ENCODE data around the gene DNAAF2. TPM values are rescaled to one million over a fixed set of nuclear protein-coding genes. Genes with fewer than 3 reads are reported as not detected.

The DNAAF2 gene
- total and polyA plus RNA-seq, 4 donors = 4.4 to 12.3 (median 9.9) TPM

DNA sequence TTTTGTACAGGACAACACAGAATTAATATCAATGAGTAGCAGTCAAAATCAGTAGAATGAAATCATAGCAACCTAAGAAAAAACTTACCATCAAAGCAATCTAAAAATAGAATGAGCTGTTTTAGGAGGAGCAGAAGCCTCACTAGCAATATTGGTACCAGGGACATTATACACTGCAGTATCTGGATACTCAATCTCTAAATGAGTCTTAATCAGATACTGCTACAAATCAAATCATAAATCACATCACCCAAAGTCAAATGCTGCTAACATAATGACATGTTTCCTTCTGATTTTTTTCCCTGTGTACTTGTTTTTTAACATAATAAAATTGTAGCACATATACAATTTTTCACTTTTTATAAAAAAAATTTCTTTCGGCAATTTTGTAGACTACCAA, 56.9 kb downstream of the DNAAF2 start:
- TF ChIP-seq, protein P1, sequence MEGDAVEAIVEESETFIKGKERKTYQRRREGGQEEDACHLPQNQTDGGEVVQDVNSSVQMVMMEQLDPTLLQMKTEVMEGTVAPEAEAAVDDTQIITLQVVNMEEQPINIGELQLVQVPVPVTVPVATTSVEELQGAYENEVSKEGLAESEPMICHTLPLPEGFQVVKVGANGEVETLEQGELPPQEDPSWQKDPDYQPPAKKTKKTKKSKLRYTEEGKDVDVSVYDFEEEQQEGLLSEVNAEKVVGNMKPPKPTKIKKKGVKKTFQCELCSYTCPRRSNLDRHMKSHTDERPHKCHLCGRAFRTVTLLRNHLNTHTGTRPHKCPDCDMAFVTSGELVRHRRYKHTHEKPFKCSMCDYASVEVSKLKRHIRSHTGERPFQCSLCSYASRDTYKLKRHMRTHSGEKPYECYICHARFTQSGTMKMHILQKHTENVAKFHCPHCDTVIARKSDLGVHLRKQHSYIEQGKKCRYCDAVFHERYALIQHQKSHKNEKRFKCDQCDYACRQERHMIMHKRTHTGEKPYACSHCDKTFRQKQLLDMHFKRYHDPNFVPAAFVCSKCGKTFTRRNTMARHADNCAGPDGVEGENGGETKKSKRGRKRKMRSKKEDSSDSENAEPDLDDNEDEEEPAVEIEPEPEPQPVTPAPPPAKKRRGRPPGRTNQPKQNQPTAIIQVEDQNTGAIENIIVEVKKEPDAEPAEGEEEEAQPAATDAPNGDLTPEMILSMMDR (IDR thresholded peaks at IDR 0.05; ENCODE audit: control extremely low read depth, extremely low read depth) = no peak
- ATAC-seq (ENCODE audit: insufficient read depth, low FRiP score) (no peak), DNase-seq (no peak)
- no peaks in the 10 kb centered on the region for H3K9me3 ChIP-seq (ENCODE audit: control insufficient read depth in 4 of 4, insufficient read depth in 3 of 4, low read length in 3 of 4)
- H3K27ac ChIP-seq (ENCODE audit: low read depth in 1 of 2, low read length in 1 of 2) = no peak overlapping the region
- no peak overlapping the region for H3K4me3 ChIP-seq
- H3K36me3 ChIP-seq (ENCODE audit: control insufficient read depth in 4 of 4, insufficient read depth in 4 of 4, low read length in 4 of 4) = peaks cover 12 to 26% (median 16%) of the 10 kb centered on the region in 4 donors
- no peak overlapping the region for H3K9ac ChIP-seq (ENCODE audit: insufficient read depth in 1 of 2, low read length in 2 of 2)
- H3K4me1 ChIP-seq (ENCODE audit: control insufficient read depth in 5 of 5, insufficient read depth in 5 of 5, low read length in 5 of 5) = peaks cover 0 to 8% (median 0%) of the 10 kb centered on the region in 5 donors
- WGBS, 2 donors = 100% methylated on average over 1 of the region's 1 CpG
- H3K27me3 ChIP-seq (ENCODE audit: control insufficient read depth in 3 of 3, insufficient read depth in 3 of 3, low read length in 2 of 3) = no peaks in the 10 kb centered on the region

Small RNA genes lying within 50 kb of the gene (small RNA-seq; reads per million reads assigned to genes)
- gene AL139099.3 (ENCODE audit: low replicate concordance) (not detected), gene AL139099.4 (ENCODE audit: low replicate concordance) (not detected), gene RF00019 (ENCODE audit: low replicate concordance) (not detected), gene RNU6ATAC30P (ENCODE audit: low replicate concordance) (not detected)

Other genes starting within 250 kb of the DNAAF2 start
- 1,000 to 10,000 TPM in 1 of 2 donors, 100 to 1,000 TPM in 1; 413 to 1,209 TPM for gene RPS29, start 48.9 kb downstream of the DNAAF2 start, total RNA-seq
- 1,000 to 10,000 TPM; 2,302 to 3,240 TPM for gene RPS29, start 48.9 kb downstream of the DNAAF2 start, polyA plus RNA-seq
- gene LRR1, start 36.3 kb downstream of the DNAAF2 start, total RNA-seq = 10 to 100 TPM in 1 of 2 donors, 1 to 10 TPM in 1; 6.9 to 11.9 TPM
- gene LRR1, start 36.3 kb downstream of the DNAAF2 start, polyA plus RNA-seq = 1 to 10 TPM; 5.7 to 8.3 TPM
- 100 to 1,000 TPM; 117 to 158 TPM for gene RPL36AL, start 14.6 kb downstream of the DNAAF2 start, total RNA-seq
- 100 to 1,000 TPM; 343 to 729 TPM for gene RPL36AL, start 14.6 kb downstream of the DNAAF2 start, polyA plus RNA-seq
- 10 to 100 TPM; 26.8 to 44.2 TPM for gene MGAT2, start 14.4 kb downstream of the DNAAF2 start, total RNA-seq
- gene MGAT2, start 14.4 kb downstream of the DNAAF2 start, polyA plus RNA-seq = 10 to 100 TPM; 15.2 to 32.4 TPM
- gene POLE2, start 53.0 kb upstream of the DNAAF2 start, total RNA-seq = 10 to 100 TPM in 1 of 2 donors, 1 to 10 TPM in 1; 2.8 to 15.6 TPM
- gene POLE2, start 53.0 kb upstream of the DNAAF2 start, polyA plus RNA-seq = 1 to 10 TPM; 2.2 to 4.6 TPM
- gene KLHDC1, start 57.9 kb upstream of the DNAAF2 start, total RNA-seq = 10 to 100 TPM in 1 of 2 donors, 1 to 10 TPM in 1; 5.9 to 10.0 TPM
- gene KLHDC1, start 57.9 kb upstream of the DNAAF2 start, polyA plus RNA-seq = 1 to 10 TPM in 1 of 2 donors, under 1 TPM in 1; 0.65 to 3.7 TPM
- gene KLHDC2, start 132.9 kb upstream of the DNAAF2 start, total RNA-seq = 100 to 1,000 TPM in 1 of 2 donors, 10 to 100 TPM in 1; 40.1 to 163 TPM
- gene KLHDC2, start 132.9 kb upstream of the DNAAF2 start, polyA plus RNA-seq = 10 to 100 TPM; 27.4 to 33.9 TPM
- 100 to 1,000 TPM in 1 of 2 donors, 10 to 100 TPM in 1; 48.8 to 145 TPM for gene NEMF, start 217.5 kb upstream of the DNAAF2 start, total RNA-seq
- 10 to 100 TPM; 19.7 to 33.1 TPM for gene NEMF, start 217.5 kb upstream of the DNAAF2 start, polyA plus RNA-seq

Data from lung (tissue), 13 donors.